Fibroblast of lung (primary cell): ENCODE measurements around the gene GPR62. TPM values are rescaled to one million over a fixed set of nuclear protein-coding genes. Genes with fewer than 3 reads are reported as not detected.

ENCODE experiments used
- DNase-seq, 2 donors: peaks; one replicate each; pipeline versions ENCODE4 v3.0.0 to v3.0.0-alpha.2; 2010; ENCODE audit warnings: low read depth in 2 of 2
- H2AFZ ChIP-seq: 2 replicates; pipeline ENCODE4 v1.5.1; 2012; ENCODE audit warnings: low read length, control low read depth, inconsistent platforms
- H3K27ac ChIP-seq: 2 replicates; pipeline ENCODE4 v1.5.1; 2011; ENCODE audit warnings: low read length, control low read depth; ENCODE audit not compliant: insufficient read depth
- H3K27me3 ChIP-seq: 2 replicates; pipeline ENCODE4 v1.5.1; 2011; ENCODE audit warnings: mild to moderate bottlenecking, low read length; ENCODE audit not compliant: control insufficient read depth, insufficient read depth
- H3K36me3 ChIP-seq: 2 replicates; pipeline ENCODE4 v1.5.1; 2011; ENCODE audit warnings: low read length; ENCODE audit not compliant: control insufficient read depth, insufficient read depth
- H3K4me1 ChIP-seq: 2 replicates; pipeline ENCODE4 v1.5.1; 2011; ENCODE audit warnings: low read length; ENCODE audit not compliant: control insufficient read depth, insufficient read depth; ENCODE audit errors: extremely low read depth
- H3K4me2 ChIP-seq: 2 replicates; pipeline ENCODE4 v1.5.1; 2011; ENCODE audit warnings: low read length, control low read depth; ENCODE audit not compliant: insufficient read depth; ENCODE audit errors: extremely low read depth
- H3K4me3 ChIP-seq, 4 experiments: fragments of 200-600 bp in 1 of 4; sonication (generic) in 1 of 4; replicated peaks in 1 of 4; 2 replicates each; pipeline ENCODE4 v1.5.1; 2011 to 2016; ENCODE audit warnings: low read length in 4 of 4, low read depth in 3 of 4, mild to moderate bottlenecking in 3 of 4, control low read depth in 2 of 4, inconsistent platforms in 1 of 4, mixed read lengths in 1 of 4; ENCODE audit not compliant: insufficient read depth in 1 of 4; ENCODE audit errors: control extremely low read depth in 1 of 4
- H3K79me2 ChIP-seq: 2 replicates; pipeline ENCODE4 v1.5.1; 2012; ENCODE audit warnings: mild to moderate bottlenecking, low read length, inconsistent platforms; ENCODE audit not compliant: control insufficient read depth, insufficient read depth
- H3K9ac ChIP-seq: 2 replicates; pipeline ENCODE4 v1.5.1; 2011; ENCODE audit warnings: mild to moderate bottlenecking, low read length, control low read depth; ENCODE audit not compliant: insufficient read depth
- H3K9me3 ChIP-seq: 2 replicates; pipeline ENCODE4 v1.5.1; 2012; ENCODE audit warnings: low read depth, low read length; ENCODE audit not compliant: control insufficient read depth, insufficient read depth
- H4K20me1 ChIP-seq: 2 replicates; pipeline ENCODE4 v1.5.1; 2011; ENCODE audit warnings: low read length; ENCODE audit not compliant: control insufficient read depth, insufficient read depth; ENCODE audit errors: extremely low read depth
- CTCF ChIP-seq, 2 donors: IDR thresholded peaks in 1 of 2; conservative IDR thresholded peaks in 1 of 2; 1 replicate in 1 of 2; 2 replicates in 1 of 2; pipeline ENCODE4 v1.5.1; 2011 to 2012; ENCODE audit warnings: low read length in 2 of 2, control low read depth in 1 of 2, inconsistent platforms in 1 of 2, low read depth in 1 of 2, mild to moderate bottlenecking in 1 of 2
- EZH2 ChIP-seq: IDR thresholded peaks from 2 replicates; pipeline ENCODE4 v1.5.1; 2012; ENCODE audit warnings: low read length, control low read depth, mild to moderate bottlenecking; ENCODE audit errors: missing control alignments
- polyA plus RNA-seq, 2 donors: library from polyadenylated mRNA; depleted of rRNA in 1 of 2; stranded (reverse) in 1 of 2; unstranded in 1 of 2; fragments of >200 nt; gene quantifications; 2 replicates each; pipeline ENCODE4 v1.2.1, GENCODE V29; 2011 to 2012; ENCODE audit warnings: missing spikeins in 1 of 2
- total RNA-seq: library from RNA; depleted of rRNA; stranded (reverse); fragments of >200 nt; gene quantifications from 2 replicates; pipeline ENCODE4 v1.2.1, GENCODE V29; 2014

The GPR62 gene
- total and polyA plus RNA-seq, 2 donors (not counting 1 experiment from before 2014, with no cell fraction given) = under 0.01 TPM; not detected in 1

- Histone ChIP-seq H3K9me3 (no peaks in the 10 kb centered on the region), H3K36me3 (peaks cover 11% of the 10 kb centered on the region), H3K4me2 (peak overlapping the region; percentile 51), H3K27me3 (peaks cover 5% of the 10 kb centered on the region), H4K20me1 (no peaks in the 10 kb centered on the region), H3K9ac (no peak overlapping the region), H2AFZ (no peak overlapping the region), H3K27ac (no peak overlapping the region), H3K79me2 (no peaks in the 10 kb centered on the region), H3K4me1 (no peaks in the 10 kb centered on the region), H3K4me3 (peak overlapping the region in 1 of 4 experiments; percentile 17)
- DNase-seq = peak; percentile 54 to 69
- TF ChIP-seq EZH2 (no peak), CTCF (conservative IDR thresholded peaks at IDR 0.05 in 1 of 2, IDR thresholded peaks at IDR 0.05 in 1 of 2; ENCODE audit: low read depth in 1 of 2, low read length in 2 of 2) (peak; percentile 23 to 51)
Observed at GRCh38 chr3:51955893-51956770, 951 bp downstream of the GPR62 start.

- H3K36me3 ChIP-seq = peaks cover 11% of the 10 kb centered on the region
- H3K4me2 ChIP-seq = no peak overlapping the region
- no peak overlapping the region for H3K9ac ChIP-seq
- no peak overlapping the region for H3K27ac ChIP-seq
- H2AFZ ChIP-seq = no peak overlapping the region
- H3K4me1 ChIP-seq = no peaks in the 10 kb centered on the region
- no peak overlapping the region for H3K4me3 ChIP-seq
- no peaks in the 10 kb centered on the region for H3K79me2 ChIP-seq
- no peak for TF ChIP-seq CTCF (conservative IDR thresholded peaks at IDR 0.05 in 1 of 2, IDR thresholded peaks at IDR 0.05 in 1 of 2; ENCODE audit: low read depth in 1 of 2, low read length in 2 of 2)
- no peak for TF ChIP-seq EZH2
- H3K9me3 ChIP-seq = no peaks in the 10 kb centered on the region
- no peak for DNase-seq
- H4K20me1 ChIP-seq = no peaks in the 10 kb centered on the region
- H3K27me3 ChIP-seq = peaks cover 5% of the 10 kb centered on the region
Observed at GRCh38 chr3:51957520-51958205, 2.5 kb downstream of the GPR62 start.
